ENCODE results near the gene UAP1. TPM values are rescaled to one million over a fixed set of nuclear protein-coding genes. Genes with fewer than 3 reads are reported as not detected.

UAP1 gene
- polyA plus RNA-seq, 1 of the 3 experiments (the other 2 are of a cell fraction), result 32.3 TPM

GRCh38 chr1:162587761-162588260, 26.3 kb downstream of the UAP1 start (continued):
- TF ChIP-seq RXRA (IDR thresholded peaks at IDR 0.05; ENCODE audit: borderline replicate concordance, low read depth), result no peak
- TF ChIP-seq TCF12 (IDR thresholded peaks at IDR 0.05), result no peak

GRCh38 chr1:162590101-162590500, 28.6 kb downstream of the UAP1 start:
- Histone ChIP-seq H3F3A (replicated peaks; ENCODE audit: insufficient read depth) (peaks cover 10% of the 10 kb centered on the region), H3K36me3 (replicated peaks in 1 of 2; ENCODE audit: control insufficient read depth in 1 of 2, insufficient read depth in 2 of 2, low read length in 1 of 2) (peaks cover 59 to 84% of the 10 kb centered on the region in 2 experiments), H3K9me2 (no peaks in the 10 kb centered on the region), H3K27me3 (ENCODE audit: insufficient read depth) (no peaks in the 10 kb centered on the region), H3K4me1 (ENCODE audit: control insufficient read depth in 1 of 2, insufficient read depth in 2 of 2, low read depth in 1 of 2, low read length in 1 of 2) (no peaks in the 10 kb centered on the region), H3K79me2 (ENCODE audit: insufficient read depth) (peaks cover 15% of the 10 kb centered on the region; the same call in 1 of the 2 replicates), H3K9me3 (no peaks in the 10 kb centered on the region), H3K27ac (ENCODE audit: low read depth in 2 of 2, low read length in 1 of 2) (no peak overlapping the region), H2AFZ (ENCODE audit: low read depth) (no peak overlapping the region), H3K9ac (no peak overlapping the region), H4K20me1 (ENCODE audit: insufficient read depth) (no peaks in the 10 kb centered on the region), H3K4me2 (no peak overlapping the region), H3K4me3 (ENCODE audit: low read depth in 2 of 2, low read length in 1 of 2) (no peak overlapping the region)
- WGBS (ENCODE audit: low lambda C conversion rate), result 93% methylated on average over 3 of the region's 3 CpGs
- DNase-seq, result no peak
- no peak for TF ChIP-seq TEAD4 (IDR thresholded peaks at IDR 0.05; ENCODE audit: borderline replicate concordance, insufficient read depth)
- TF ChIP-seq TCF12 (IDR thresholded peaks at IDR 0.05), result no peak
- CTCF ChIA-PET, result interaction anchor here (1.1 to 1.7 kb wide), 3 partner anchors 23 to 232 kb away, joined by 3 to 4 read pairs (median 3); no protein-coding TSS in a partner anchor
- POLR2A ChIA-PET, result no interaction called here

GRCh38 chr1:162590686-162591085, 29.2 kb downstream of the UAP1 start:
- peaks cover 63 to 84% of the 10 kb centered on the region in 2 experiments for H3K36me3 ChIP-seq (replicated peaks in 1 of 2; ENCODE audit: control insufficient read depth in 1 of 2, insufficient read depth in 2 of 2, low read length in 1 of 2)
- WGBS (ENCODE audit: low lambda C conversion rate), result 88% methylated on average over 2 of the region's 2 CpGs

More at GRCh38 chr1:162590686-162591085, 29.2 kb downstream of the UAP1 start:
- no peak overlapping the region for H3K4me2 ChIP-seq
- no peaks in the 10 kb centered on the region for H4K20me1 ChIP-seq (ENCODE audit: insufficient read depth)
- H2AFZ ChIP-seq (ENCODE audit: low read depth), result no peak overlapping the region
- ChIA-PET CTCF (interaction anchor here (1.1 to 1.7 kb wide), 3 partner anchors 23 to 233 kb away, joined by 3 to 4 read pairs (median 3); no protein-coding TSS in a partner anchor), POLR2A (no interaction called here)
- no peaks in the 10 kb centered on the region for H3K27me3 ChIP-seq (ENCODE audit: insufficient read depth)
- H3K79me2 ChIP-seq (ENCODE audit: insufficient read depth), result peaks cover 10% of the 10 kb centered on the region; the same call in 1 of the 2 replicates
- H3K9me2 ChIP-seq, result no peaks in the 10 kb centered on the region
- no peak overlapping the region for H3K27ac ChIP-seq (ENCODE audit: low read depth in 2 of 2, low read length in 1 of 2)
- no peak overlapping the region for H3K9ac ChIP-seq
- H3K4me1 ChIP-seq (ENCODE audit: control insufficient read depth in 1 of 2, insufficient read depth in 2 of 2, low read depth in 1 of 2, low read length in 1 of 2), result no peaks in the 10 kb centered on the region
- H3K9me3 ChIP-seq, result no peaks in the 10 kb centered on the region
- no peak for DNase-seq
- peaks cover 6% of the 10 kb centered on the region for H3F3A ChIP-seq (replicated peaks; ENCODE audit: insufficient read depth)
- no peak overlapping the region for H3K4me3 ChIP-seq (ENCODE audit: low read depth in 2 of 2, low read length in 1 of 2)
- TF ChIP-seq NFIC (IDR thresholded peaks at IDR 0.05; ENCODE audit: borderline replicate concordance) (no peak), JUND (IDR thresholded peaks at IDR 0.05) (no peak), SMC3 (IDR thresholded peaks at IDR 0.05; ENCODE audit: low read depth, low read length) (no peak), USF2 (IDR thresholded peaks at IDR 0.05; ENCODE audit: borderline replicate concordance, low read depth, low read length) (no peak), GABPA (IDR thresholded peaks at IDR 0.05; ENCODE audit: low read depth) (no peak), FOXJ3 (CRISPR knock-in tag; IDR thresholded peaks at IDR 0.05) (no peak), PBX3 (IDR thresholded peaks at IDR 0.05) (no peak)

Data from SK-N-SH (cell line).